LNCAP (cell line): ENCODE results near the gene ZSCAN25.

Experiments
- TF ChIP-seq, protein P1 (sequence below): fragments of 450-650 bp; IDR thresholded peaks from 2 replicates; pipeline ENCODE4 v1.5.1; 2017; ENCODE audit warnings: mild to moderate bottlenecking

Gene ZSCAN25

DNA sequence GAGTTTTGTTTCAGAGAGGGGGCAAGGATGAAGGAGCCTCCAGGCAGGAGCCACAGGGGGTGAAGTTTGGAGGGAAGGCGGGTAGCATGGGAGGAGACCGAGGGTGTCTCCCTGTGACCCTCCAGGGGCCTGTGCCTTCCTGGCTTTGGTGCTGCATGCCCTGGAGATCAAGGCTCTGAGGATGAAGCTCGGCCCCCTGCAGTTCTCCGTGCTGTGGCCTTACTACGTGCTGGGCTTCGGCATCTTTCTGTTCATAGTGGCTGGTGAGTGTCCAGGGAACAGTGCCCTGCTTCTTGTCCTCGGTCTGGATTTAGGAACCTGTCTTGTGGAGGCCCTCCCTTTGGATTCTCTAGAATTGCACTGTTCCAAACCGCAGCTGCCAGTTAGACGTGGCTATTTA, 9.2 kb upstream of the ZSCAN25 start:
- TF ChIP-seq, protein P1, sequence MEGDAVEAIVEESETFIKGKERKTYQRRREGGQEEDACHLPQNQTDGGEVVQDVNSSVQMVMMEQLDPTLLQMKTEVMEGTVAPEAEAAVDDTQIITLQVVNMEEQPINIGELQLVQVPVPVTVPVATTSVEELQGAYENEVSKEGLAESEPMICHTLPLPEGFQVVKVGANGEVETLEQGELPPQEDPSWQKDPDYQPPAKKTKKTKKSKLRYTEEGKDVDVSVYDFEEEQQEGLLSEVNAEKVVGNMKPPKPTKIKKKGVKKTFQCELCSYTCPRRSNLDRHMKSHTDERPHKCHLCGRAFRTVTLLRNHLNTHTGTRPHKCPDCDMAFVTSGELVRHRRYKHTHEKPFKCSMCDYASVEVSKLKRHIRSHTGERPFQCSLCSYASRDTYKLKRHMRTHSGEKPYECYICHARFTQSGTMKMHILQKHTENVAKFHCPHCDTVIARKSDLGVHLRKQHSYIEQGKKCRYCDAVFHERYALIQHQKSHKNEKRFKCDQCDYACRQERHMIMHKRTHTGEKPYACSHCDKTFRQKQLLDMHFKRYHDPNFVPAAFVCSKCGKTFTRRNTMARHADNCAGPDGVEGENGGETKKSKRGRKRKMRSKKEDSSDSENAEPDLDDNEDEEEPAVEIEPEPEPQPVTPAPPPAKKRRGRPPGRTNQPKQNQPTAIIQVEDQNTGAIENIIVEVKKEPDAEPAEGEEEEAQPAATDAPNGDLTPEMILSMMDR: no peak

DNA sequence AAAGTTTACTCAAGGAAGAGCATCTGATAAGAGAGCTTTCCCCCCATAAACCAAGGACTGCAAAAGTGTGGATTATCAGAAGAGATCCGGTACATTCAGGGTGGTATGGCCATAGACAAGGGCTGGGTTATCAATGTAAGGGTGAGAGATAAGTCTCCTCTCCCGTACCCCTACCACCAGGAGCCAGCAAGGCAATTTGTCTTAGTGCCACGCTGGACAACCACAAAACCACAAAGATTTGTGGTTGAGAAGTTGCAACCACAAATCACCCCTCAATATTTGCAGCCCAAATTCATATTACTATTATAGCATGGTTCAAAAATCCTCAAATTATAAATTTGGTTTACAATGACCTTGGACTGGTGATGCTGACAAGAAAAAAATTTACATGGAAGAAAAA, 2.3 kb upstream of the ZSCAN25 start:
- TF ChIP-seq, protein P1: no peak

DNA sequence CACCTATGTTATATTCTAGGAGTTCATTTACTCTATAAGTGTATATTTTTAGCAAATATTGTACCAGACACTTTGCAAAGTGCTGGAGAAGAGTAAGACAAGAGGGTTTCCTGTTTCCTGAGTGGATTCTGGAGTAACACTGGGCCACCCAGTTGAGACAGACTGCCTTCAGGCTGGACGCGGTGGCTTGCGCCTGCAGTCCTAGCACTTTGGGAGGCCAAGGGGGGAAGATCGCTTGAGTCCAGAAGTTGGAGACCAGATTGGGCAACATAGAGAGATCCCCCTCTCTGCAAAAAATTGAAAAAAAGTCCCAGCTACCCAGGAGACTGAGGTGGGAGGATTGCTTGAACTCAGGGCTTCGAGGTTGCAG, 772 bp upstream of the ZSCAN25 start:
- TF ChIP-seq, protein P1: no peak

DNA sequence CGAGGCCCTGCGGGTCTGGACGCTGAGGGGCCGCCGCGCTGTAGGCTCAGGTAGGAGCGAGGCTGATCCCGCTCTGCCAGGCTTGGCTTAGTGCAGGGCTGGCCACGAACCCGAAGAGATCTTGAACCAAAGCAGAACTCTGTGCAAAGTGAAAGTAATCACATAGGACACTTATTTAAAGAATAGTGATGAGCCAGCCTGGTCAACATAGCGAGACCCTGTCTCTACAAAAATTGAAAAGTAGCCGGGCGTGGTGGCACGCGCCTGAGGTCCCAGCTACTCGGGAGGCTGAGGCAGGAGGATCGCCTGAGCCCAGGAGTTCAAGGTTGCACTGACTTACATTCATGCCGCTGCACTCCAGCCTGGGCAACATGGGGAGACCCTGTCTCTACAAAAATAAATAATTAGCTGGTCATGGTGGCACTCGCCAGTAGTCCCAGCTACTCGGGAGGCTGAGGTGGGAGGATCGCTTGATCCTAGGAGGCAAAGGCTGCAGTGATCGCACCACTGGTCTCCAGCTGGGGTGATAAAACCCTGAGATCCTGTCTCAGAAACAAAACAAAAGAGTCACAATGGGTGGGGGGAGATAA, 541 bp downstream of the ZSCAN25 start:
- TF ChIP-seq, protein P1: no peak

DNA sequence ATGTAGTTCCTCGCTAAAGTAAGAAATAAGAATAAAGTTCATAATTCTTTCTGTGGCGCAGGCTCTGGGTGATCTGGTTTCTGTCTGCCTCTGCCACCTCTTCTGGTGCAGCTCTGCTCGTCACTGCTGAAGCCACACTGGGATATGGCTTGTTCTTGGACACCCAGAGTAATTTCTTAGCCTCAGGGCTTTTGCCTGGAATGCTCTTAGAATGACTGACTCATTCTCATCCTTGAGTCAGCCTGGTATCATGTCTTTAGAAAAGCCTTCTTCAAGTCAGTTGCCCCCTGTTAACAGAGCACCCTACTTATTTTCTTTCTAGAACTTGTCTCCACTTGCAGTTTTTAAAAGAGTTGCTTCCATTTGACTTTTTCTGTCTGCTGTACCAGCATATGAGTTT, 2.0 kb downstream of the ZSCAN25 start:
- TF ChIP-seq, protein P1: no peak

DNA sequence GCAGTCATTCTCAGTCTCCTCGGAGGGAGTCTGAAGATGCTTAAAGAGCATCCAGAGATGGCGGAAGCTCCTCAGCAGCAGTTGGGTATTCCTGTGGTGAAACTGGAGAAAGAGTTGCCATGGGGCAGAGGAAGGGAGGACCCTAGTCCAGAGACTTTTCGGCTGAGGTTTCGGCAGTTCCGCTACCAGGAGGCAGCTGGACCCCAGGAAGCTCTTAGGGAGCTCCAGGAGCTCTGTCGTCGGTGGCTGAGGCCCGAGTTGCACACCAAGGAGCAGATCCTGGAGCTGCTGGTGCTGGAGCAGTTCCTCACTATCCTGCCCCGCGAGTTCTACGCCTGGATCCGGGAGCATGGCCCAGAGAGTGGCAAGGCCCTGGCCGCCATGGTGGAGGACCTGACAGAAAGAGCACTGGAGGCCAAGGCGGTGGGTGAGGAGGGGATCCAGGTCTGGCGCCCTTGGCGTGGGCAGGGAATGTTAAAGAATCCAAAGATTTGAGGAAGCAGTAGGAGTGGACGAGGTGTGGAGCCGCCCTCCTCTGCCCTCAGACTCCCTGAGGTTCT, 2.9 kb downstream of the ZSCAN25 start:
- TF ChIP-seq, protein P1: no peak

DNA sequence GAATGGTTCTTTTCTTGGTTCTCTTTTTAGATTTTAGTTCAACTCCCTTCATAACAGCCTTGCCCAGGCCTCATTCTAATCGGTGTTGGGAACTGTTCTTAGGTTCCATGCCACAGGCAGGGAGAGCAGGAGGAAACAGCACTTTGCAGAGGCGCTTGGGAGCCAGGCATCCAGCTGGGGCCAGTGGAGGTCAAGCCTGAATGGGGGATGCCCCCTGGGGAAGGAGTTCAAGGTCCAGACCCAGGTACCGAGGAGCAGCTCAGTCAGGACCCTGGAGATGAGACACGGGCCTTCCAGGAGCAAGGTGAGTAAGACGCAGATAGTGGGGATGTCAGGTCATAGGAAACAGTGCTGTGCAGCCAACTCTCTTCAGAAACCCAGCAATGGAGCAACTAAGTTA, 4.5 kb downstream of the ZSCAN25 start:
- TF ChIP-seq, protein P1: no peak

DNA sequence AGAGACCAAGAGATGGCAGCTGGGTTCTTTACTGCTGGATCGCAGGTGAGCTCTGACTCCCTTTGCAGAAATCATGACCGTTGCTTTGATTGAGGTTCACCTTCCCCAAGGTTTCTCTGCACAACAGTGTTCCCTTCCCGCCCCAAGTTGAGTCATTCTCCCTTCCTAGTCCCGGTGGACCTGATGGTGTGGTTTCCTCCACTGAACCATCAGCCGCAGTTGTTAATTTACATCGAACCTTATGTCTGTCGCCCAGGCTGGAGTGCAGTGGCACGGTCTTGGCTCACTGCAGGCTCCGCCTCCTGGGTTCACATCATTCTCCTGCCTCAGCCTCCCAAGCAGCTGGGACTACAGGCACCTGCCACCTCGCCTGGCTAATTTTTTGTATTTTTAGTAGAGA, 5.8 kb downstream of the ZSCAN25 start:
- TF ChIP-seq, protein P1: no peak
